NCI-H345 (cell line): ENCODE measurements around the gene ADGRE2.
"Not testable (repeated sequence)": the region's sequence is repeated elsewhere in the genome, so short reads cannot be mapped to it uniquely, and the experiment has no call there.

Experiments
- DNase-seq: peaks from one replicate; lab custom pipeline; 2025; lab: John Stamatoyannopoulos, UW

ADGRE2 gene

DNA sequence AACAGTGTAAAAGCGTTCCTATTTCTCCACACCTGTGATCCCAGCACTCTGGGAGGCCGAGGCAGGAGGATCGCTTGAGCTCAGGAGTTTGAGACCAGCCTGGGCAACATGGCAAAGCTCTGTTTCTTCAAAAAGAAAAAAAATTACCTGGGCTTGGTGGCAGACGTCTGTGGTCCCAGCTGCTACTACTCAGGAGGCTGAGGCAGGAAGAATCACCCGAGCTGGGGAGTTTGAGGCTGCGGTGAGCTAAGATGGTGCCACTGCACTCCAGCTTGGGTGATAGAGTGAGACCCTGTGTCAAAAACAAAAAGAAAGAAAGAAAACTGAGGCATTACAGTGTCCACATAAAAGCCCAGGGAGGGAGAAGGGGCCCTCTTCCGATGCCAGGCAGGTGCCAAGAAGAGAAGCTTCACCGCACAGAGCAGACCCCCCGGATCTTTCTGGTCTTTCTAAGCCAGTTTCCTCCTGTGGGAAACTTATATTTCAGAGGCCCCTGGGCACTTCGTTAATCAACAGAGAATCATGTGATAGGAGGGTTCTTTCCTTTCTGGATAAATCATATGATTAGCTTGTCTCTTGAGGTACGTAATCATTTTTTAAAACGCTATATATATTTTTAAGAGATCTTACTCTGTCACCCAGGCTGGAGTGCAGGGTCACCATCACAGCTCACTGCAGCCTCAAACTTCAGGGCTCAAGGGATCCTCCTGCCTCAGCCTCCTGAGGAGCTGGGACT is at the start of gene ADGRE2:
Gene ADGRE2, minus strand, starts transcription at position 451 of the 736 bp plus-strand sequence. CDS start 1,804 bp downstream, outside the sequence.
- DNase-seq: not testable (repeated sequence)

- no peak for DNase-seq
These were observed 47.6 kb upstream of the ADGRE2 start for GRCh38 chr19:14826006-14826405.

GRCh38 chr19:14821937-14822336 is 43.6 kb upstream of the ADGRE2 start:
- no peak for DNase-seq

DNA sequence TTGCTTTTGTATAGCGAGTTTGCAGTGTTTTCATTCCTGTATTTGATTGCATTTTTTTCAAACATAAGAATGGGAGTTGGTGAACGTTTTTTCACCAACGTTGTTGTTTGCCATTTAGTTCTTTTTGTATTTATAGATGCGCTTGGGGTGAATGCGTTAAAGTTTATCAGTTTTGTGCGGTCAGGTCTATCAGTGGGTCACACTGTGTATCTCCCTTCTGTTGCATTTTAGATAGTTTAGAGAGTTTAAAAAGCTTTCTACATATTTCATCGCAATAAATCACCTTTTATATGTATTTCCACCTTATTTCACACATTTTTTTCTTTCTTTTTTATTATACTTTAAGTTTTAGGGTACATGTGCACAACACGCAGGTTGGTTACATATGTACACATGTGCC is 40.2 kb upstream of the ADGRE2 start:
- DNase-seq: no peak

- DNase-seq: no peak
These were observed 38.7 kb upstream of the ADGRE2 start for GRCh38 chr19:14817052-14817451.

DNA sequence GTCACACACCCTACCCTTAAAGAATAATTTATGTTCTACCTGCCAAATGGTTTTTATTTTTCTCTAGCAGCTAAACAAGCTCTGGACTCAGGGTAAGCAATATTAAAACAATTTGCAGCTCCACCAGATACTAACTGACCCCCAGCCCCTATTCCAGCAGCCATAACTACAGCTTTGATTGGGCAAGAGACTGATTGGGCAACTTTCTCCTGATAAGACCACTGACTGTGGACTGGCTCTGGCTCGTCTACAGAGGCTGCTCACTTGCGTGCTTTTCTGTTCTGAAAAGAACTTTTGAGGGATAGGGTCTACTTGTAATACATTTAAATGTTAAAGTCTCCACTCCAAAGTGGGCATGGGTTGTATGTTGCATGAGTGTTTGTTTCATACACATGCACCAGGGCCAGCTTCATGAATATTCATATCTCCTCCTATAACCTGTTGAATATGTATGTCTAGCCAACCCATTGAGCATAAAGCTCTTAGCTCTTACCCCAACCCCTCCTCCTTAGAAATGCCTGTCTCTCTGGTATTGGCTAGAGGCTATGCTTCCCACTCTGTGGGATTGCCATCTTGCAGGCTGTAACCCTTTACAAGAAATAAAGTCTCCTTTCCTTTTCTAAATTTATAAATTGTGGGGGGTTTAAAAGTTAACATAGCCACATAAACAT is 36.8 kb upstream of the ADGRE2 start:
- no peak for DNase-seq

DNA sequence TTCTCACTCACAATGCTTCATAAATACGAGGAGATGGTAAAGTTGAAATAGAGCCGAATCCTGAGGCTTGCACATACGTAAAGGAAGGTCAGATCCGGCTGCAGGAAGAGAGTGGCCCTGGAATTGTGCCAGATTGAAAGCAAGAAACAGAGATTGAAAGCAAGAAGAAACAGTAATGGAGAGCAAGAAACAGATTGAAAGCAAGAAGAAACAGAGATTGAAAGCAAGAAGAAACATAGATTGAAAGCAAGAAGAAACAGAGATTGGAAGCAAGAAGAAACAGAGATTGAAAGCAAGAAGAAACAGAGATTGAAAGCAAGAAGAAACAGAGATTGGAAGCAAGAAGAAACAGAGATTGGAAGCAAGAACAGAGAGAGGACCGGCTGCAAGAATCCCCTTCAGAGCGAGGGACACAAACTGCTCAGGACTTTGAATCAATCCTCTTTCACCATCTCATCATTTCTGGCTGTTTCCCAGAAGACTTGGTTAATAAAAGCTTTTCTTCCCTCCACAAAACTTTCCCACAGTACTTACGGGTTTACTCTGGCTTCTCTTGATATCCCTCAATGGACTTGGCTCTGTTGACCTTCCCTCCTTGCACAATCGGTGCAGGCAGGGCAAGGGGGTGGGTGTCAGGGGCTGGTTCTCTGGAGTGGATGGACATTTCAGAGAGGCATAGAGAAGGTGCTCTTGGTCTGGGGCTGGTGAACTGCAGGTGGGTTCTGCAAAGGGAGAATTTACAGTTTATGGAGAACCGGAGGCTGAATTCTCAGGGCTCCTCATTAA is 31.1 kb upstream of the ADGRE2 start:
- no peak for DNase-seq

DNA sequence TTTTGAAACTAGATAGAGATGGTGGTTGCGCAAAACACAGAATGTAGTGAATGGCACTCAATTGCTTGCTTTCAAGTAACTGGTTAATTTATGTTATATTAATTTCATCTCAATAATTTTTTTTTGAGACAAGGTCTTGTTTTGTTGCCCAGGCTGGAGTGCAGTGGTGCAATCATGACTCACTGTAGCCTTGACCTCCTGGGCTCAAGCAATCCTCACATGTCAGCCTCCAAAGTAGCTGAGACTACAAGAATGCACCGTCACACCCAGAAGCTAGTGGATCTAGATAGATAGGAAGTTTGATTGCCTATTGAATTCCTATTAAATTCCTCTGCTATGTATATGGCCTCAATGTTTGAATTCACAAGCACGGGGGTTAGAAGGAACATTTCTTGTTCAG is 26.4 kb upstream of the ADGRE2 start:
- no peak for DNase-seq

DNA sequence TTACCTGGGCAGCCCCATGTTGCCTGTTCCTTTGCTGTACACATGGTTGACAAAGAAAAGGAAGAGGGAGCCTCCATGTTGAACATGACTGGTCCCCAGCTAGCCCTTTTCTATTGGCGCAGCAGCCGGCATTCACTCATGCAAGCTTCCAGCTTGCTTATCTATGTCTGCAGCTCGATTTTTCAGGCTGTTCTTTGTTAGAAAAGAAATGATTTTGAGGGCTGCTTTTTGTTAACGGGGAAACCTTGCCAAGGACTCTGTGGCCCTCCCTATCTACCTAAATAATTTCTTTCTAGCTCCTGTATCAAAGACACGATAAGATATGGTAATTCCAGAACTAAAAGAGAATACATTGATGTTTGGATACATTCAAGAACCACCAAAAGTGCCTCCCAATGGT is 20.4 kb upstream of the ADGRE2 start:
- no peak for DNase-seq

GRCh38 chr19:14796021-14796420 is 17.7 kb upstream of the ADGRE2 start:
- DNase-seq: no peak

DNA sequence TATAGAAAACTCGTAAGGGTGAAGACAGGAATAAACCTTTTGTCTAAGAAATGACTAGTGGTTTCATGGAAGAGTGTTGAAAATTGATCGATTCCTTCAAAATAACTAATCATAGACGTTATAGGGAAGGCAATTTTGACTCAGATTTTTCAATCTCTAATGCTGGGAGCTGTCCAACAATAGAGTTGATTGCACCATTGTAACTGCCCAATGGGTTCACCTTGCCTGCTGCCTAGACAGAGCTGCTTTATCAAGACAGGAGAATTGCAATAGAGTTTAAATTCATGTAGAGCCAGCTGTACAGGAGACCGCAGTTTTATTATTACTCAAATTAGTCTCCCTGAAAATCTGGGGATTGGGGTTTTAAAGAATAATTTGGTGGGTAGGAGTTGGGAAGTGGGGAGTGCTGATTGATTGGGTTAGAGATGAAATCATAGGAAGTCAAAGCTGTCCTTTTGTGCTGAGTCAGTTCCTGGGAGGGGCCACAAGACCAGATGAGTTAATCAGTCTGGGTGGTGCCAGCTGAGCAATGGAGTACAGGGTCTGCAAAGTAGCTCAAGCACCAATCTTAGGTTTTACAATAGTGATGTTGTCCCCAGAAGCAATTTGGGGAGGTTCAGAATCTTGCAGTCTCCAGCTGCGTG is 16.8 kb upstream of the ADGRE2 start:
- DNase-seq: no peak

GRCh38 chr19:14792250-14792649 is 13.9 kb upstream of the ADGRE2 start:
- not testable (repeated sequence) for DNase-seq

- no peak for DNase-seq
These were observed 8.1 kb upstream of the ADGRE2 start for GRCh38 chr19:14786421-14786851.

DNA sequence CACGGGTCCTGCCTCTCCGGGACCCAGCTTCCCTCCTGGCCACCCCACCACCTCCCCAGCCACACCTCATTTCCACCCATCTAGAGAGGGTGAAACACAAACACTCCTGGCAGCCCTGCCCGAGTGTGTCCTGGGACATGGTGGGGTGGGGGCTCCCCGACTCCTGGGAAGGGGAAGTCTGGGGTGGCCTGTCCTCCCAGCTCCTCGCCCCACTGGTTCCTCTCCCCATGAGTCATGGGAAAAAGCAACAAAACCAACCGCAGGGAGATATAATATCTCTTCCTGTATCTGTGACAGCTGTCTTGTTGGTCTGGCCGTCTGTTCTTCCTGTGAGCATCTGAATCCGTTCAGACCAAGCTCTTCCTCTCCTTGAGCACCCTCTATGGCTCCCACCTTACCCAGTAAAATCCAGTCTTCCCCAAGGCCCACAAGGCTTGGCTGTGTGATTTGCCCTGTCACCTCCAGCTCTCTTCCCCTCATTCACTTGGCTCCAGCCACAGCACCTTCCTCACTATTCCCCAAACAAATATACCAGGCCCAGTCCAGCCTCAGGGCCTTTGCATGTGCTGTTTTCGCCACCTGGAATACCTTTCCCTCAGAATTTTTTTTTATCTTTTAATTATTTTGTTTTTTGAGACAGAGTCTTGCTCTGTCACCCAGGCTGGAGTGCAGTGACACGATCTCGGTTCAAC is 6.9 kb upstream of the ADGRE2 start:
- DNase-seq: not testable (repeated sequence)

DNA sequence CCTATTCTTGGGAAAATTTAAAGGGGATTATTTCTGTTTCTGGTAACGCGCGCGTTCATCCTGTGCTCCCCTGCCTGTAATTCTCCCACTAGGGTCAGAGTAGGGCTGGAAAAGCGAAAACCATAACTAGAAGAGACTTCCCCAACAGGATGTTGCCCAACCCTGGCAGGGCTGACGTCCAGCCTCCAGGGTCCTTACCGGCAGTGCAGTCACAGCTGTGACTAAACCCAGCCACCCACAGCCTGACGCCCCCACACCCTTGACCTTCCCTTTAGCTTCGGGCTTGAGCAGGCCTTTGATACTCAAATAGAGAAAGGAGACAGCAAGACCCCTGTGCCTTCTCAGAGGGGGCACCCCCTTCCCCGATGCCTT is 6.4 kb upstream of the ADGRE2 start:
- not testable (repeated sequence) for DNase-seq

DNA sequence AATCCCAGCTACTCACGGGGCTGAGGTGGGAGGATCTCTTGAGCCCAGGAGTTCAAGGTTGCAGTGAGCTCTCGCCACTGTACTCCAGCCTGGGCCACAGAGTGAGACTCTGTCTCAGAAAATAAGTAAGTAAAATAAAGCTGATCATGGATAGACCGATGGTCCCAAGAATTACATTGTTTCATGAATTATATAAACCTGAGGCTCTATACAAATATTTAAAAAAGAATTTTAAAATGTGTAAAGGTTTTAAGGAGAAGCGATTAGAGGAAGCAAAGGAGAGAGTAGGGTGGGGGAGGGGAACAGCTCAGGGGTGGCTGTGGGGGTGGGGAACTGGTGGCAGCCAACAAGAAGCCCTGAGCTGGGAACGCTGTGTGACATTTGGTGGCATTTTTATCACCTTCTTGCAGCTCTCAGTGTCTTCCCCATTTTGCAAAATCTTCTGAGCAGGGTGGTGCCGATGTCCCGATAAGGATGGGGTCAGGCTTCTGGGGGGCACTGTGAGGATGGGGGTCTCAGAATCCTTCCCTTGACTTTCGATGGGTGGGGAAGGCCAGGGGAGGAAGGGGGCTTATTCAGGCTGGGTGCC is 5.1 kb upstream of the ADGRE2 start:
- DNase-seq: not testable (repeated sequence)

DNA sequence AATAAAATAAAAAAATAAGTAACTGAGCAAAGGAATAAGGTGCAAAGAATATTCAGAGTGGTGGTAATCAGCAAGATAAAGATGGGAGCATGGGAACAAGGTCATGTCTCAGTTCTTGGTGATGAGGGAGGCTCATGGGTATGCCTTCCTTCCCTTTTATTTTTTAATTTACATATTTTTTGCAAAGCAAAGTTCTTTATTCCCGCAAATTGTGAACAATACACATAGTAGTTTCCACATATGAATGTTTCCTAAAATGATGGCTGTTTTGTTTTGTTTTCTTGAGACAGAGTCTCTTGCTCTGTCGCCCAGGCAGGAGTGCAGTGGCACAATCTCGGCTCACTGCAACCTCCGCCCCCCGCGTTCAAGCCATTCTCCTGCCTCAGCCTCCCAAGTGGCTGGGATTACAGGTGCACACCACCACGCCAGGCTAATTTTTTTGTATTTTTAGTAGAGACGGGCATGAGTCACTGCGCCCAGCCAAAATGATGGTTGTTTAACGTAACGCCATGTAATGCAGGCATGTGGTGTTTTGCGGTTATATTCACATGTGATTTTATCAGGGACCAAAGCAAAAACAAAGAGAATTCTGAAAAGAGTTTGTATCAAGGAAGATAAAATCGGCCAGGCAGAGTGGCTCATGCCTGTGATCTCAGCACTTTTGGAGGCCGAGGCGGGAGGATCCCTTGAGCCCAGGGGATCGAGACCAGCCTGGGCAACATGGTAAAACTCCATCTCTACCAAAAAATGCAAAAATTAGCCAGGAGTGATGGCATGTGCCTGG is 4.5 kb upstream of the ADGRE2 start:
- DNase-seq: no peak

GRCh38 chr19:14781713-14782536 is 3.6 kb upstream of the ADGRE2 start:
- DNase-seq: not testable (repeated sequence)

DNA sequence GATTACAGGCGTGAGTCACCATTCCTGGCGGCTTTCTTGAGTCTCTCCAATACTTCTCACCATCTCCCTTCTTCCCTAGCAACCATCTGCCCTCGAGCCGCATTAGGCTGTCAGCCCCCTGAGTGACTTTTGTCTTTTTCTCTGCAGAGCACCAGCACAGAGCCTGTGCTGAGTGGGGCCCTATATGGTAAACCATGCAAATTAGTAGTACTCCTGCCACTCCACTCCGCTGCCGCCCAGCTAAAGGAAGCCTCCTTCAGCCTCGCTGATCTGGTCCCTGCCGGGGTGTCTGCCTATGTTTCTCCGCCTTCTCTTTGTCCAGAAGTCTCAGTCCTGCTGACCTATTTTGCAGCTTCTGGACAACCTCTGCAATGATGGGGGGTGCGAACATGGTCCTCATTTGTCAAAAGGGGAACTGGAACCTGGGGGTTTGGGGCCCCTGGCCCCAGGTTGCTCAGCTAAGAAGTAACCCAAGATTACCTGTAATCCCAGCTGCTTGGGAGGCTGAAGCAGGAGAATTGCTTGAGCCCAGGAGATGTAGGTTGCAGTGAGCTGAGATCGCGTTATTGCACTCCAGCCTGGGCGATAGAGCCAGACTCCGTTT is 2.4 kb upstream of the ADGRE2 start:
- DNase-seq: not testable (repeated sequence)
